Measurements from ENCODE around the gene KIT.

KIT gene

DNA sequence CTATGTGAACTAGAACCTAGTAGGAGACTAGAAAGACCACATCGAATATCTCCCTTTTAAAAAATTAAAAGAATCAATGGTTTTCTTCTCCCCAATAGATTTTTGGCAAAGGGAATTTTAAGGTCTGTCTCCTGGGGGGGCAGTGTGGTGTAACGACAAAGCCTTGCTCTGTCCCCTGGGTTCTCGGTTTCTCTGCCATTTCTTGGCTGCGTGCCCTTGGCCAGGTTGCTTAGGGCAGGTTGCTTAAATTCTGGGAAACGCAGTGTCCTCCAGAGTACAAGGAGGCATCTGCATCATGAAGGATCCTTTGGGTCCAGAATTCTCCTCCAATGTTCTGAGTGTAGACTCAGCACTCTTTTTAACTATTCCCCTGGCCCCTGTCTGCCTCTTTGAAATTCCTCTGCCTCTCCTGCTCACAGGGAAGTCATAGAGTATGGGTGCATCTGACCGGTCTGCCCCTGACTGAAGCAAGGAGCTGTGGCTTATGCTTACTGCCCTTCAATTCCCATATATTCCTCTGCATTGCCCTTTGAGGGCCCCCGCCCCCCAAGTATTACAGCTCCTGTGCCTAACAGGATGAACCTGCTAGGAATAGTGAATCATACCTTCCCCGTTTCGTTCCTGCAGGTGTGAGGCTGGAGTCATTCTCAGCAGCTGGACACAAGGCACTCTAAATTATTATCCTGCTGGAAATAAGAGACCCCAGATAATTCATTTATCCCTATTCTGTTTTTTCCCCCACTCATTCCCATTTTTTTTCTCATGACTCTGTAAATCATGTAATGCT, 2.2 kb downstream of the KIT start:
- Histone ChIP-seq H3K79me2 (ENCODE audit: insufficient read depth, low read length) (no peaks in the 10 kb centered on the region), H3K4me2 (ENCODE audit: low read length) (no peak overlapping the region), H3K9me2 (ENCODE audit: low read depth, low read length) (no peaks in the 10 kb centered on the region), H3K27me3 (ENCODE audit: insufficient read depth, low read length) (no peaks in the 10 kb centered on the region), H3F3A (ENCODE audit: insufficient read depth, low read length) (no peaks in the 10 kb centered on the region), H3K27ac (ENCODE audit: low read depth, low read length, poor library complexity, severe bottlenecking) (no peak overlapping the region), H3K36me3 (ENCODE audit: insufficient read depth, low read length) (no peaks in the 10 kb centered on the region), H3K9me3 (ENCODE audit: low read length) (no peaks in the 10 kb centered on the region), H3K4me1 (ENCODE audit: insufficient read depth, low read length, severe bottlenecking) (no peaks in the 10 kb centered on the region), H3K4me3 (ENCODE audit: low read depth, low read length, poor library complexity, severe bottlenecking) (no peak overlapping the region), H2AFZ (ENCODE audit: low read length) (no peak overlapping the region), H3K9ac (ENCODE audit: low read length) (no peak overlapping the region), H4K20me1 (ENCODE audit: insufficient read depth, low read length) (no peaks in the 10 kb centered on the region)
- no peak for TF ChIP-seq EZH2 (IDR thresholded peaks at IDR 0.05; ENCODE audit: borderline replicate concordance, low read length)
- TF ChIP-seq, protein P1, sequence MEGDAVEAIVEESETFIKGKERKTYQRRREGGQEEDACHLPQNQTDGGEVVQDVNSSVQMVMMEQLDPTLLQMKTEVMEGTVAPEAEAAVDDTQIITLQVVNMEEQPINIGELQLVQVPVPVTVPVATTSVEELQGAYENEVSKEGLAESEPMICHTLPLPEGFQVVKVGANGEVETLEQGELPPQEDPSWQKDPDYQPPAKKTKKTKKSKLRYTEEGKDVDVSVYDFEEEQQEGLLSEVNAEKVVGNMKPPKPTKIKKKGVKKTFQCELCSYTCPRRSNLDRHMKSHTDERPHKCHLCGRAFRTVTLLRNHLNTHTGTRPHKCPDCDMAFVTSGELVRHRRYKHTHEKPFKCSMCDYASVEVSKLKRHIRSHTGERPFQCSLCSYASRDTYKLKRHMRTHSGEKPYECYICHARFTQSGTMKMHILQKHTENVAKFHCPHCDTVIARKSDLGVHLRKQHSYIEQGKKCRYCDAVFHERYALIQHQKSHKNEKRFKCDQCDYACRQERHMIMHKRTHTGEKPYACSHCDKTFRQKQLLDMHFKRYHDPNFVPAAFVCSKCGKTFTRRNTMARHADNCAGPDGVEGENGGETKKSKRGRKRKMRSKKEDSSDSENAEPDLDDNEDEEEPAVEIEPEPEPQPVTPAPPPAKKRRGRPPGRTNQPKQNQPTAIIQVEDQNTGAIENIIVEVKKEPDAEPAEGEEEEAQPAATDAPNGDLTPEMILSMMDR (IDR thresholded peaks at IDR 0.05; ENCODE audit: low read length) = no peak

- Histone ChIP-seq H3K4me3 (ENCODE audit: low read depth, low read length, poor library complexity, severe bottlenecking) (no peak overlapping the region), H3K36me3 (ENCODE audit: insufficient read depth, low read length) (no peaks in the 10 kb centered on the region), H3K27ac (ENCODE audit: low read depth, low read length, poor library complexity, severe bottlenecking) (no peak overlapping the region), H3F3A (ENCODE audit: insufficient read depth, low read length) (no peaks in the 10 kb centered on the region), H3K27me3 (ENCODE audit: insufficient read depth, low read length) (no peaks in the 10 kb centered on the region), H3K9ac (ENCODE audit: low read length) (no peak overlapping the region), H3K9me2 (ENCODE audit: low read depth, low read length) (no peaks in the 10 kb centered on the region), H3K4me2 (ENCODE audit: low read length) (no peak overlapping the region), H3K79me2 (ENCODE audit: insufficient read depth, low read length) (no peaks in the 10 kb centered on the region), H3K4me1 (ENCODE audit: insufficient read depth, low read length, severe bottlenecking) (no peaks in the 10 kb centered on the region), H4K20me1 (ENCODE audit: insufficient read depth, low read length) (no peaks in the 10 kb centered on the region), H2AFZ (ENCODE audit: low read length) (no peak overlapping the region), H3K9me3 (ENCODE audit: low read length) (no peaks in the 10 kb centered on the region)
- TF ChIP-seq, protein P1 (IDR thresholded peaks at IDR 0.05; ENCODE audit: low read length) = no peak
- no peak for TF ChIP-seq EZH2 (IDR thresholded peaks at IDR 0.05; ENCODE audit: borderline replicate concordance, low read length)
Observed at GRCh38 chr4:54660591-54660990, 2.8 kb downstream of the KIT start.

DNA sequence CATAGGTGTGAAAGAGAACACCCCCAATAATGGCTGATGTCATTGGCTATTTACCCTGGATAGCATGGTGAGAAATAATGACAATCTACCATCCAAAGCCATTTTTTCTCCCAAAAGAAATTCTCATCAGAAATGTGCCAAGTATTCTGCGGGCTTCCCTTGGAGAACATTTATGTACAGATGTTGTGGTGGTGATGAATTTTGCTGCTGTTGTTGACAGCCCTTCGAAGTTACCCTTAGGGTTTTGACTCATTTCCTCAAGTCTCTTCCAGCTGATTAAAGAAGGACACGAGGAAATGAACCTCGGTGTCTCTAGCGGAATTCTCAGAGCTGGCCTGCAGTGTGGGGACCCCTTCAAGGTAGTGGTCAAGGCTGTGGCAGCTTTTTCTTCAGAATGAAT, 3.4 kb downstream of the KIT start:
- Histone ChIP-seq H3K4me2 (ENCODE audit: low read length) (no peak overlapping the region), H3K4me3 (ENCODE audit: low read depth, low read length, poor library complexity, severe bottlenecking) (no peak overlapping the region), H3K36me3 (ENCODE audit: insufficient read depth, low read length) (no peaks in the 10 kb centered on the region), H3K9ac (ENCODE audit: low read length) (no peak overlapping the region), H3K9me3 (ENCODE audit: low read length) (no peaks in the 10 kb centered on the region), H3K4me1 (ENCODE audit: insufficient read depth, low read length, severe bottlenecking) (no peaks in the 10 kb centered on the region), H3K27ac (ENCODE audit: low read depth, low read length, poor library complexity, severe bottlenecking) (no peak overlapping the region), H4K20me1 (ENCODE audit: insufficient read depth, low read length) (no peaks in the 10 kb centered on the region), H3F3A (ENCODE audit: insufficient read depth, low read length) (no peaks in the 10 kb centered on the region), H3K27me3 (ENCODE audit: insufficient read depth, low read length) (no peaks in the 10 kb centered on the region), H2AFZ (ENCODE audit: low read length) (no peak overlapping the region), H3K79me2 (ENCODE audit: insufficient read depth, low read length) (no peaks in the 10 kb centered on the region), H3K9me2 (ENCODE audit: low read depth, low read length) (no peaks in the 10 kb centered on the region)
- no peak for TF ChIP-seq EZH2 (IDR thresholded peaks at IDR 0.05; ENCODE audit: borderline replicate concordance, low read length)
- TF ChIP-seq, protein P1 (IDR thresholded peaks at IDR 0.05; ENCODE audit: low read length) = no peak

Data from OCI-LY1 (cell line).